Measurements from ENCODE around the gene PHC2. TPM values are rescaled to one million over a fixed set of nuclear protein-coding genes. Genes with fewer than 3 reads are reported as not detected.

The PHC2 gene
- total RNA-seq, 1 experiment from 2014 or later: 9.4 TPM

GRCh38 chr1:33382661-33383415, 48.1 kb downstream of the PHC2 start:
- H3K9me3 Mint-ChIP-seq: no peaks in the 10 kb centered on the region
- H3K9ac ChIP-seq (ENCODE audit: extremely low read depth, insufficient read length, low read length): no peak overlapping the region
- H3K9me3 ChIP-seq (ENCODE audit: control insufficient read depth, low read depth, low read length): no peaks in the 10 kb centered on the region
- H3K36me3 Mint-ChIP-seq (ENCODE audit: insufficient read depth in 1 of 3, low read depth in 3 of 3): no peaks in the 10 kb centered on the region
- H3K4me2 ChIP-seq (ENCODE audit: insufficient read depth, insufficient read length, low read length): no peak overlapping the region
- no peak overlapping the region for H3K56ac ChIP-seq (ENCODE audit: insufficient read length, low read depth, low read length)
- H2BK5ac ChIP-seq (ENCODE audit: insufficient read length, low read length): no peak overlapping the region
- no peak overlapping the region for H3K4ac ChIP-seq (ENCODE audit: low read depth, low read length)
- H4K20me1 ChIP-seq (ENCODE audit: control insufficient read depth, insufficient read depth, insufficient read length): no peaks in the 10 kb centered on the region
- H3K27ac Mint-ChIP-seq: no peak overlapping the region
- H2BK120ac ChIP-seq (ENCODE audit: low read depth, low read length, poor library complexity, severe bottlenecking): no peak overlapping the region
- H4K5ac ChIP-seq (ENCODE audit: insufficient read length, low read depth, low read length): no peak overlapping the region
- no peak overlapping the region for H3K23ac ChIP-seq (ENCODE audit: insufficient read length, low read depth, low read length)
- no peaks in the 10 kb centered on the region for H3K23me2 ChIP-seq (ENCODE audit: insufficient read length, low read depth, low read length, poor library complexity, severe bottlenecking)
- no peak for DNase-seq
- no peak overlapping the region for H3T11ph ChIP-seq (ENCODE audit: low read length)
- H3K14ac ChIP-seq (ENCODE audit: insufficient read depth, low read length): no peak overlapping the region
- H3K27ac ChIP-seq (ENCODE audit: insufficient read length, low read depth, low read length): no peak overlapping the region
- TF ChIP-seq CTCF (conservative IDR thresholded peaks at IDR 0.05): no peak
- no CpG with 5 or more reads among the region's 9 CpGs for WGBS (ENCODE audit: extremely low coverage, insufficient read length, low lambda C conversion rate)
- no peak overlapping the region for H2AK5ac ChIP-seq (ENCODE audit: insufficient read length, low read length)
- peaks cover 9% of the 10 kb centered on the region for H3K27me3 Mint-ChIP-seq (ENCODE audit: low read depth)
- H3K79me1 ChIP-seq (ENCODE audit: insufficient read depth, low read depth, low read length, poor library complexity, severe bottlenecking): no peaks in the 10 kb centered on the region
- H3K79me2 ChIP-seq (ENCODE audit: insufficient read depth, low read length): no peaks in the 10 kb centered on the region
- H2AFZ ChIP-seq (ENCODE audit: low read length): no peak overlapping the region
- no peak overlapping the region for H2BK15ac ChIP-seq (ENCODE audit: low read depth, low read length)
- no peak overlapping the region for H3K4me3 Mint-ChIP-seq
- H3K18ac ChIP-seq (ENCODE audit: insufficient read length, low read depth, low read length): no peak overlapping the region
- H3K27me3 ChIP-seq (ENCODE audit: insufficient read depth, low read length): no peaks in the 10 kb centered on the region
- no peaks in the 10 kb centered on the region; the same call in 1 of the 2 replicates for H3K4me1 ChIP-seq (ENCODE audit: insufficient read depth, low read length)
- no peak overlapping the region for H4K8ac ChIP-seq (replicated peaks; ENCODE audit: insufficient read length, low read depth, low read length)
- no peak overlapping the region for H4K91ac ChIP-seq (ENCODE audit: insufficient read length, low read depth, low read length)
- H3K4me1 Mint-ChIP-seq: peaks cover 26 to 30% of the 10 kb centered on the region in 2 experiments
- H2BK12ac ChIP-seq (ENCODE audit: insufficient read length, low read depth, low read length): no peak overlapping the region
- H2BK20ac ChIP-seq (ENCODE audit: low read depth, low read length, poor library complexity, severe bottlenecking): no peak overlapping the region

Data from H9 (cell line).